22Rv1 (cell line): Measurements from ENCODE around the gene SSR4.

Source experiments
- CTCF ChIP-seq: fragments of 450-650 bp; IDR thresholded peaks from 2 replicates; pipeline ENCODE4 v1.5.1; 2017; ENCODE audit warnings: mild to moderate bottlenecking
- ZFX ChIP-seq: fragments of 450-650 bp; IDR thresholded peaks from 2 replicates; pipeline ENCODE4 v1.6.1; 2017; ENCODE audit warnings: antibody characterized with exemption, borderline replicate concordance

- TF ChIP-seq CTCF: no peak
- no peak for TF ChIP-seq ZFX
Measured at GRCh38 chrX:153766098-153766817, 28.2 kb upstream of the SSR4 start.
